NCI-H2227 (cell line): ENCODE data around the gene STX1B.
A peak's percentile ranks its signal among the peaks of the same experiment; 100 is the strongest.

Experiments
- DNase-seq: peaks from one replicate; lab custom pipeline; 2025; ENCODE audit not compliant: unreplicated experiment; lab: John Stamatoyannopoulos, UW

STX1B gene

DNA sequence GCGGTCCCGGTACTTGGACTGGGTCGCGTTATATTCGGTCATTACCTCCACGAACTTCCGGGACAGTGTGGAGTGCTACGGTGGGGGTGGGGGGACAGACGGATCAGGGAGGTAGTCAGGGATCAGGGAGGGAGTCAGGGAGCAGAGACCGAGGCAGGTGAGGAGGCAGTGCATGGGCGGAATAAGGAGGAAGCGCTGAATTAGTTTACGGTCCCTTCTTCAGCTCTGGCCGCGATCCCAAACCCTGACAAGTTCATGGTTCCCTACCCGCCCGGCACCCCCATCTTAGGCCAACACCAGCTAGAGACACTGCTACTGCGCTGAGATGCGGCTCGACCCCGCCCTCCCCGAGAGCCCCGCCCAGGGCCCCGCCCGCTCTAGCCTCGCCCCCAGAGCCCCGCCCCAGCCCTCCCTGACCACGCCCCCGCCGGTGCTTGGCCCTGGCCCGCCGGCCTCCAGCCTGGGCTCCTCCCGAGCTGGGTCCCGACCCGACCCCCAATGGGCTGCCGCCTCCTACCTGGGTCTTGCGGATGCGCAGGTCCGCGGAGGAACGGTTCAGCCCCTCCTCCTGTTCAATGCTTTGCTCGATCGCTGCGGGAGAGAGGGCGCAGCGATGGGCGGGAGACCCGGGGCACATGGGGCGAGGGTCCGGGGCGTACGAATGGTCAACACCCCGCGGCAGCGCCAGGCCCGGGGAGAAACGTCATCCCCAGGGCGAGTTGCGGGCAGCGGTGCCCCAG is 13.3 kb downstream of the STX1B start:
- DNase-seq = no peak

DNA sequence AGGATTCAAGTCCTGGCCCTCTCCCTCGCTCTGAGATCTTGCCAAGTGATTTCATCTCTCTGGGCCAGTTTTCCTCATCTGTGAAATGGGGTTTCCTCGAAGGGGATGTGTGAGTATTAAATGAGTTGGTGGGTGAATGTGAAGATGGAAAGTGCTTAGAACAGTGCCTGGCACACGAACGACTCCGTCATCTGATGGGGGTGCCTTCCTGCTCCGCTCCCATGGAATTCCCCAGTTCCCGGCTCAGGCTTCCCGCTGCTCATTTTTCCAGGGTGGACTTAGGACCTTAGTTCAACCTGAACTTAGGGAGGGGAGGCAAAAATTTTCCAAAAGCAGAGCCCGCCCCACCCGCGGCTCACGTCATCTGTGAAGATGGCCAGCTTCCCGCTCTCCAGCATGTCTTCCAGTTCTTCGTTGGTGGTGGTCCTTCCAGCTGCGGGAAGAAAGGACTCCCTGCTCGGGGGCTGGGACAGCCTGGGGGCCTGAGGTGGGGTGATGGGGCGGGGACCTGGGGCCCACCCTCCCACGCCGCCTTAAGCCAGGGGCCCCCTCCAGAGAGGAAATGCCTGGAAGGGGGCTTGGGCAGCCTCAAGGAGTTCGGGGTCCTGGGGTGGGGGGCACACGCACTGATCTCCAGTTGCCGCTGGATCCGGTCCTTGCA is 14.0 kb downstream of the STX1B start:
- DNase-seq = no peak

DNA sequence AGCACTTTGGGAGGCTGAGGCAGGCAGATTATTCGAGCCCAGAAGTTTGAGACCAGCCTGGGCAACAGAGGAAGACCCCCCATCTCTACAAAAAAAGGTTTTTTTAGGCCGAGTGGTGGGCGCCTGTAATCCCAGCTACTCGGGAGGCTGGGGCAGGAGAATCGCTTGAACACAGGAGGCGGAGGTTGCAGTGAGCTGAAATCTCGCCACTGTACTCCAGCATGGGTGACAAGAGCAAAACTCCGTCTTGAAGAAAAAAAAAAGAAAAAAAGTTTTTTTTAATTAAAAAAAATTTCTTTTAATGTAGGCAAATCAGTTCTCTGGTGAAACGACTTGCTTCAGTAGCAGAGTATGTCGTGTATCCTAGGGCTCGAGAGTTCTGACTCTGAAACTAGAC is 14.5 kb downstream of the STX1B start:
- DNase-seq = no peak

DNA sequence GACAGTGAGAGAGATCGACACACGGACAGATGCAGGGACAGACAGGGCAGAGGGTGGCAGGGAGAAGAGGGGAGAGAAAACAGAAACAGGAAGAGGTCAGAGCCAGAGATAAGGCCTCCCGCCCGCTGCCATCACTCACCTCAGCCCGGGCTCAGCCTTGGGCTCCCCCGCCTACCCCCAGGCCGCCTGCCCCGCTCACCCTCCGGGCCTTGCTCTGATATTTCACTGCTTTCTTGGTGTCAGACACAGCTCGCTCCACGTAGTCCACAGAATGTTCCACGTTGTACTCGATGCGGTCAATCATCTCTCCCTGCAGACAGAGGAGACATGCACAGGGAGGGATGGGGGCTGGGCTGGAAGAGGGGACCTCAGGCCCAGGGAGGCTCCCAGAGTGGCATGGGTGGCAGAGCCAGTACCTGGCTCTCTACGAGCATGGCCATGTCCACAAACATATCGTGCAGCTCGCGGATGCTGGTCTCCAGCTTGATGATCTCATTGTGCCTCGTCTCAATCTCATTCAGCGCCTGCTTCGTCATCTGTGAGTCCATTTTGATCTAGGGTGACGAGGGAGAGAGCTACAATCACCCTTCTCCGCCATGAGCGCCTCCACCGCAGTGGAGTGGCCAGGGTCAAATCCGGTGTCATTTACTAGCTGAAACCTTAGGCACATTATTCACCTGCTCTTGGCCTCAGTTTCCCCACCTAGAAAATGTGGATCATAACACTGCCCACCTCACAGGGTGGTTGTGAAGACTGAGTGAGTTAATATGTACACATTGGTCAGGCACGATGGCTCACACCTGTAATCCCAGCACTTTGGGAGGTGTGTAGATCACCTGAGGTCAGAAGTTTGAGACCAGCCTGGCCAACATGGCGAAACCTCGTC is 17.3 kb downstream of the STX1B start:
- DNase-seq = no peak

DNA sequence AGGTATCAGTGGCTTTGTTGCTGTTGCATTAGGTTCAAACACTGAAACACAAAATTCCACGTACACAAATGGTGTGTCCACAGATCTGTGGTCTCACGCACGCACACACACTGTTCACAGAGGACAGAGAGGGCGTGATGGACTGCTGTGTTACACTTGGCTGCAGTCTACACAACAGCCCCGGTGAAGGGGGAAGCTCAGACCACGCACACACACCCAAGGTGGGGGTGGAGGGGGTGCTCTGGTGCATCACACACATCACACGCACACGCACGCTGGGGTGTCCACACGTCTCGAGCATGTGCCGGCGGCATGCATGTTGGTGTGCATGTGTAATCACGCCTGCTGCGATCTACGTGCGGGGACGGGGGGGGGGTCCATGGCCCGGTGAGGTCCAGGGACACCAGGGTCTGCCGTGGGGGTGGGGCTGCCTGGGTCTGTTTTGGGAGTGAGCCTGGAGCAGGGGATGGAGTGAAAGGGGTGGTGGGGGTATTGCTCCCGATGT is 18.1 kb downstream of the STX1B start:
- DNase-seq = no peak

DNA sequence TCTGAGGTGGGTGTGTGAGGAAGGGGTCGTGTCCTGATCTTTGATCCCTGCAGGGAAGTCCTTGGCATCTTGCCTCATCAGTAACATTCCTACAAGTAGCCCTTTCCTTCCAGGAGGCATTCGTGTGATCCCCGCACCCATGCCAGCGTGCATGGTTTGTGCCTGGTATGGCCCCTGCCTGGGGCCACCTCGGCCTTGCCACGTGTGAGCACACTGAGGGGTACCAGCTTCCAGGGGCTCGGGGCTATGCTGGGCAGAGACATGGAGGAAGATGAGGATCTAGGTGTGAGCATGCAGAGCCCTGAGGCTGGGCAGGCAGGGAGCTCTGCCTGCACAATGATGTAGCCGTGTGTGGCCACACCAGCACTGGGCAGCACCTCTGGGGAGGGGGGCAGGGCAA is 19.4 kb downstream of the STX1B start:
- DNase-seq = no peak

DNA sequence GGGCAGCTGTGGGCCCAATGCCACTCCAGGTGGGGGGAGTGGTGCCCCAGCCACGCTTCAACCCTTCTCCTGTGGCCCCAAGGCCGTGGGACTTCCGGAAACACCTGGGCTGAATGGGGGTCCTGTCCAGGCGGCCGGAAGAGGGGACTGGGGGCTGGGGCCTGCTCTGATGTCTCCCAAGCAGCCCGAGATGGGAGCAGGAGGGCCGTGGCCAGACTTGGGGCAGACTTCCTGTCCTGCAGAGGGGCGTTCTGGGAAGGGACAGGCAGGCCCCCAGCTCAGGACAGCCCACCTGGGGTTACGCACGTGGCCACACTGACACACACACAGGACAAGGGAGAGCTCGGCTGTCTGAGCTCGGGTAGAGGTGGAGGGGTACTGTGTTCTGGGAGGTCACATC is 20.3 kb downstream of the STX1B start:
- no peak for DNase-seq

DNA sequence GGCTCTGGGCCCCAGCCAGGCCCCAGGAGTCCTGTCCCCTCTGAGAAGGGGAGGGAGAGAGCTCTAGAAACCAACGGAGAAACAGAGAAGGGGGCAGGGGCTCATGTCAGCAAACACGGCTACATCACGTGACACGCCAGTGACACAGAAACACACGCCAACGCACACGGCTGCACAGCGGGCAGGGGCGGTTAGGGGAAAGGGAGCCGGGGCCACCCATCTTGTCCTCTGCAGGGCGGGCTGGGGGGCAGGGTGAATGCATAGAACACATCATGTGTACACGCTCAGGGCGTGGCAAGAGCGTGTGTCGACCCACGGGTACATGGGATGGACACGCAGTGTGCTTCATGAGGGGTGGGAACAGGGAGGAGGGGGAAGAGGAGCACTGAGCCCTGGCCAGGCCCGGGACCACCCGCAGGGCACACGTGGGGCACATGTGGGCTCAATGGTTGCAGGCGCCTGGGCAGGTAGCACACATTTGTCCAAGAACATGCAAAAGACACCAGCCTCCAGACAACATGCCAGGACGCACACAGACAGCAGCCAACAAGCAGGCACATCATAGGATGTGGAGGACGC is 20.9 kb downstream of the STX1B start:
- no peak for DNase-seq

DNA sequence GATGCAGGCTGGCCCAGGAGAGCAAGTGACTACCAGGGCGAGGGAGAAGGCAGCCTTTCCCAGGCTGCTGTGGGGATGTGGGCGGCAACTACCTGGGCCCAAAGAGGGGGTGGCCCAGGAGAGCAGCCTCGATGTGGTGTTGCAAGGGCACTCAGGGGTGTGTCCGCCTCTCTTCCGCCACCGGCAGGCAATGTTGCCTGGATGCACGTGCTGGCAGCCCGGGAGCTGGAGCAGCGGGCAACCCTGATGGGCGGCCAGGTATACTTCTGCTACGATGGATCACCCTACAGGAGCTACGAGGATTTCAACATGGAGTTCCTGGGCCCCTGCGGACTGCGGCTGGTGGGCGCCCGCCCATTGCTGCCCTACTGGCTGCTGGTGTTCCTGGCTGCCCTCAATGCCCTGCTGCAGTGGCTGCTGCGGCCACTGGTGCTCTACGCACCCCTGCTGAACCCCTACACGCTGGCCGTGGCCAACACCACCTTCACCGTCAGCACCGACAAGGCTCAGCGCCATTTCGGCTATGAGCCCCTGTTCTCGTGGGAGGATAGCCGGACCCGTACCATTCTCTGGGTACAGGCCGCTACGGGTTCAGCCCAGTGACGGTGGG is 22.8 kb downstream of the STX1B start:
- no peak for DNase-seq

DNA sequence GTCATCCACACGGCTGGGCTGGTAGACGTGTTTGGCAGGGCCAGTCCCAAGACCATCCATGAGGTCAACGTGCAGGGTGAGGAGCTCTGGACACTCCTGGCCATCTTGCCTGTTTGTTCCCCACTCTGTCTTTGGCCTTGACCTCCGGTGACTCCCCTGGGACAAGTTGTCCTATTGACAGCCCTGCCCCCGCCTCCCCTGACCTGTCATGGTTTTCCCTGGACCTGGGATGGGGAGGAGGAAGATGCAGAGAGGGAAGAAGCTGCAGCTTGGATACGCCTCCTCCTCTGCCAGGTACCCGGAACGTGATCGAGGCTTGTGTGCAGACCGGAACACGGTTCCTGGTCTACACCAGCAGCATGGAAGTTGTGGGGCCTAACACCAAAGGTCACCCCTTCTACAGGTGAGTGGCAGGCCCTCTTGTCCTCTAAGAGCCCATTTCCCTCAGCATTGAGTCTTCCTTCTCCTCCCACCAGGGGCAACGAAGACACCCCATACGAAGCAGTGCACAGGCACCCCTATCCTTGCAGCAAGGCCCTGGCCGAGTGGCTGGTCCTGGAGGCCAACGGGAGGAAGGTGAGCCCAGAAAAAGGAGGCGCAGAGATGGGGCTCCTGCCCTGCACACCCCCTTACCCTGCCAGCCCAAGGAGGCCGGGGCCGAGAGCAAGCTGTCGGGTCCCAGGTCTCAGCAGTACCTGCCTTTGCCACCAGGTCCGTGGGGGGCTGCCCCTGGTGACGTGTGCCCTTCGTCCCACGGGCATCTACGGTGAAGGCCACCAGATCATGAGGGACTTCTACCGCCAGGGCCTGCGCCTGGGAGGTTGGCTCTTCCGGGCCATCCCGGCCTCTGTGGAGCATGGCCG is 24.1 kb downstream of the STX1B start:
- DNase-seq = no peak

DNA sequence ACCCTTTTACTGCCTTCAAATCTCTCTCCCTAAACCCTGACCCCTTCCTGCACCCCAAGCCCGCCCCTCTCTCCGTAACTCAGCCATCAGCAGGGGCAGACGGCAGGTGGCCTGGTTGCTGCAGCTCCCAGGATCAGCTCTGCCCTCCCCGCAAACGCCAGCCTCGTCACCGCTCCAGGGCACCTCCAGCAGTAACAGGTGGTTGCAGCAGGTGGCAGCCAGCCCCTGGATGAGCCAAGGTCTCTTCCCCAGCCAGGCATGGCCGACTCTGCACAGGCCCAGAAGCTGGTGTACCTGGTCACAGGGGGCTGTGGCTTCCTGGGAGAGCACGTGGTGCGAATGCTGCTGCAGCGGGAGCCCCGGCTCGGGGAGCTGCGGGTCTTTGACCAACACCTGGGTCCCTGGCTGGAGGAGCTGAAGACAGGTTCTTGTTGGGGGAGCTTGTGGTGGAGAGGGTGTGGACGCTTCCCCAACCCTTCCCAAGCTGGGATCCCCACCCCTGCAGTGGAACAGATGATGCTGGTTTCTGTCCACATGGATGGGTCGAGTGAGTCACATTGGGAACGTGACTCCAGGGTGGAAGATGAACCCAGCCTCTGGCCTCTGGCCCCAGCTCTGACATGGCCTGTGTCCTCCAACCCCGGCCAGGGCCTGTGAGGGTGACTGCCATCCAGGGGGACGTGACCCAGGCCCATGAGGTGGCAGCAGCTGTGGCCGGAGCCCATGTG is 24.9 kb downstream of the STX1B start:
- peak; percentile 30 for DNase-seq

DNA sequence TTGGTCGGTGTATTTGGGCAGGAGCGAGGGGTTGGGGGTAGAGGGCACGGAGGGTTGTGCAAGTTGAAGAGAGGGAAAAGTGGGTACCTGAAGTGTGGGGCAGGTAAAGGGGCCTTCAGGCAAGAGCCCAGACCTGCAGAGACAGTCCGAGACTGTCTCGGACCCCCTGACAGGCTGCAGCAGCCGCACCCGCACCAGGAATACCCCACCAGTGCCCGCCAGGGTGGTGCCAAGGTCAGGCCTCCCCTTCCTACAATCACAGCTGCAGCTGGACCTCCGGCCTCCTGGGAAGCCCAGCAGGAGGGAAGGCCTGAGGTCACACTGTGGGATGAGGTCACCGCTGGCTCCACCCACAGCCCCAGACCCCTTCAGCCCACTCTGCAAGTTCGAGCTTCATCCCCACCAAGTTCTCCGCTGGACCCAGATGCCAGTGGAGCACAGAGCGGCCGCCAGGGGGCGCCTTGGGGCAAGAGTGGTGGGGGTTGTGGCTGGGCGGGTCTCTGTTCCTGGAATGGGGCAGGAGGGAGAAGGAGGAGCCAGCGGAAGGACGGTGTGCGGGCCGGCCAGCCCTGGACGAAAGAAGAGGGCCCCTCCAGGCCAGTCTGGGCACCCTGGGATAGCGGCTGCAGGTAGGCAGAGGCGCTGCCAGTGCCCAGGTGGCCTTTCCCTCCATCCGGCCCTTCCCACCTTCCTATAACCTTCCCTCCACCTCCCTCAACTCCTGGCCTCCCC is 25.6 kb downstream of the STX1B start, which contains the start of gene HSD3B7:
TSS of gene HSD3B7 (plus strand) at position 539 of the 732 bp plus-strand sequence. CDS start 452 bp downstream, outside the sequence.
- DNase-seq = peak; percentile 89

DNA sequence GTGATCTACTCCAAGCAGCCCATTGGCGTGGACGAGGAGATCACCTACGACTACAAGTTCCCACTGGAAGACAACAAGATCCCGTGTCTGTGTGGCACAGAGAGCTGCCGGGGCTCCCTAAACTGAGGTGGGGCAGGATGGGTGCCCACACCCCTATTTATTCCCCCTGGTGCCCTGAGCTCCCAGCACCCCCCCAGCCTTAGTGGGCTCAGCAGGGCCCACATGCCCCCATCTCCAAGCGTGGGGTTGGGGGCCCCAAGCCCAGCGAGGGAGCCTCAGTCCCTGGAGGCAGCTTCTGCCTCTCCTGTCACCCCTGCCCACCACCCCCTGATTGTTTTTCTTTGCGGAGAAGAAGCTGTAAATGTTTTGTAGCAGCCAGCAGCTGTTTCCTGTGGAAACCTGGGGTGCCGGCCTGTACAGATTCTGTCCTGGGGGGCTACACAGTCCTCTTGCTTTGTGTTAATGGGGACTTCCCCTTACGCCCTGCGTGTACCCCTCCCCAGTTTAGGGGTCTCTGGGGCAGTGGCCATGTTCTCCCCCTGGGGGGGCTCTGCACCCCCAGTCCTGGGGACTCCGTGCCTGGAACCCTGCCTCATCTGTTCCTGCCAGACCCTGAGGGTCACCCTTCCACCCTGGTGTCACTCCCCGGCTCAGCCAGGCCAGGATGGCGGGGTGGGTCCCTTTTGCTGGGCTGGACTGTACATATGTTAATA is 26.4 kb downstream of the STX1B start:
- DNase-seq = no peak

DNA sequence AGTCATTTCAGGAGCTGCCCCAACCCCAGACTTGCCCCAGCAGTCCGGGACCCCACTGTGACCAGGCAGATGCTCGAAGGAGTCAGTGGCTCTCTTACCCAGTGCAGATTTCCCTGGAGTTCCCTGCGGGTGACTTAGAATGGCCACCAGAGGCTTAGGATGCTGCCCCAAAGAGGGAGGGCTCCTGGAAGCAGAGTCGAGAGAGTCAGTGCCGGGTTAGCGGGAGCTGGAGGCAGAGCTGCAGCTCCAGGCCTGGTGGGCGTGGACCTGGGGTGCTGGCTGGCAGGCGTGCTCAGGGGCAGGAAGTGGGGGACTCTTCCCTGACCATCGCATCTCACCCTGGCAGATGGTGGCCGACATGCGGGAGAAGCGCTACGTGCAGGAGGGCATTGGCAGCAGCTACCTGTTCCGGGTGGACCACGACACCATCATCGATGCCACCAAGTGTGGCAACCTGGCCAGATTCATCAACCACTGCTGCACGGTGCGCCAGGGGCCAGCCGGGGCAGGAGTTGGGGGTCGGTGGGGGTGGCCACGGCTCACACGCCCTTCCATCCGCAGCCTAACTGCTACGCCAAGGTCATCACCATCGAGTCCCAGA is 27.0 kb downstream of the STX1B start:
- DNase-seq = no peak

DNA sequence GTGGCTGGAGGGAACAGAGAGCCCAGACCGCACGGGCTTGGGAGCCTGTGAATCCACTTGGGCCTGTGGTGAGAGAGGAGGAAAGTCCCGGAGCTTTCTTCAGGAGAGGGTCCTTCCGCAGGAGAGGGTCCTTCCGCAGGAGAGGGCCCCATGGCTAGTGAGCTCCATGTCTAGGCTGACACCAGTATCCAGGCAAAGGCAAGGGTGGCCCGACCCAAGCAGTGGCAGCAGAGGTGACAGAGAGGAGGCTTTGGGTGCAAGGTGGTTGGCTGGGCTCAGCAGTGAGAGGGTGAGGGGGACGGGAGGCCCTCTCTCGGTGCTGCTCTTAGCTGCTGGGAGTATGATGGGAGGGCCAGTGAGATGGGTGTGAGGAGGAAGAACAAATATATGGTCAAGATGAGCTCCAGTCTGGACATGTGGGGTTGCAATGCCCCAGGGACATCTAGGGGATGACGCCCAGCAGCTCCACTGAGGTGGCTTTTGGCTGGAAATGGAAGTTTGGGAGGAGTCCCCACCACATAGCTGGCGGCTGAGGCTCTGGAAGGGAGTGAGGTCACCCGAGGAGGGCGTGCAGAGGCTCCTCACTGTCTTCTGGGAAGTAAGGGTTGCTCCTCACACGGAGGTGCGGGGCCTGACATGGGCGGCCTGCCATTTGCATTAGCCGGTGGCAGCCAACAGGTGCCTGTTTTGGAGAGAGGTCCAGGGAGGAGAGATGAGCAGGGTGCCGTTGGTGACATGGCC is 27.7 kb downstream of the STX1B start:
- DNase-seq = no peak

DNA sequence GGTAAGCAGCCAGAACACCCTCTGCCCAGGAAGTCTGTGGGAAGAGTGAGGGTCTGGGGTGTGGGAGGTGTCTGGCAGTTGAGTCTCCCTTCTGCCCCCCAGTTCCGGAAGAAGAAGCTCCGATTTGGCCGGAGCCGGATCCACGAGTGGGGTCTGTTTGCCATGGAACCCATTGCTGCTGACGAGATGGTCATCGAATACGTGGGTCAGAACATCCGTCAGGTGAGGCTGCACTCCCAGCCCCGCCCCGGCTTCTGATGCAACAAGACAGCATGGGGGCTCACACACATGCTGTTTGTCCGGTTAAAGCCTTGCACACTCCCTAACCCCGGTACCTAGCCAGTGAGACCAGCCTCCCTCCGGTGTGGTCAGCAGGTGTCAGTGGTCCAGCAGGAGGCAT is 29.5 kb downstream of the STX1B start:
- no peak for DNase-seq

DNA sequence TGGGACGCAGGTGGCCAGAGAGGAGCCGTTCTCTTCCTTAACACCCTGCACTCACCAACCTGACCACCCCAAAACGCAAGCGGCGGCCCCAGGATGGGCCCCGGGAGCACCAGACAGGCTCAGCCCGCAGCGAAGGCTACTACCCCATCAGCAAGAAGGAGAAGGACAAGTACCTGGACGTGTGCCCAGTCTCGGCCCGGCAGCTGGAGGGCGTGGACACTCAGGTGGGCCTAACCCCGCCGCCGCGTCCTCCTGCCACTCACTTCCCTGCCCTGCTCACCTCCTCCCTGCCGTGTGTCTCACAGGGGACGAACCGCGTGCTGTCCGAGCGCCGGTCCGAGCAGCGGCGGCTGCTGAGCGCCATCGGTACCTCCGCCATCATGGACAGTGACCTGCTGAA is 30.0 kb downstream of the STX1B start:
- DNase-seq = no peak
